Right ventricle myocardium superior (tissue), 1 donor: ENCODE results near the gene TBCK. TPM values are rescaled to one million over a fixed set of nuclear protein-coding genes. Genes with fewer than 3 reads are reported as not detected.
"Not testable (repeated sequence)": the region's sequence is repeated elsewhere in the genome, so short reads cannot be mapped to it uniquely, and the experiment has no call there.

Source experiments
- ATAC-seq: fragments of 200-7000 bp; cut with Tn5 transposase; one replicate; pipeline ENCODE4 v1.9.1; 2020; ENCODE audit warnings: mild to moderate bottlenecking; ENCODE audit not compliant: poor library complexity
- DNase-seq: peaks from one replicate; pipeline ENCODE4 v3.0.0-alpha.2; 2020
- intact Hi-C: fragments of 100-400 bp; cut with DNase I; formaldehyde crosslinking; loops from one replicate; pipeline ENCODE4 v1.11.2; 2022
- total RNA-seq: library from RNA; stranded (reverse); fragmentation: NEBNext Ultra II Directional; extraction: Animal tissue kit (Norgen Biotek cat#: 25700); gene quantifications from one replicate; pipeline ENCODE4 v1.2.1, GENCODE V29; 2021
- donor health status: DM: no; HTN: yes; CAD: no; lungs with severe emphysema.

The TBCK gene
- total RNA-seq, 1 donor from 2014 or later: 17.0 TPM

GRCh38 chr4:106255195-106255594, 60.8 kb downstream of the TBCK start:
- intact Hi-C loops: no loop called here
- peak; percentile 17 for DNase-seq
- ATAC-seq: no peak

DNA sequence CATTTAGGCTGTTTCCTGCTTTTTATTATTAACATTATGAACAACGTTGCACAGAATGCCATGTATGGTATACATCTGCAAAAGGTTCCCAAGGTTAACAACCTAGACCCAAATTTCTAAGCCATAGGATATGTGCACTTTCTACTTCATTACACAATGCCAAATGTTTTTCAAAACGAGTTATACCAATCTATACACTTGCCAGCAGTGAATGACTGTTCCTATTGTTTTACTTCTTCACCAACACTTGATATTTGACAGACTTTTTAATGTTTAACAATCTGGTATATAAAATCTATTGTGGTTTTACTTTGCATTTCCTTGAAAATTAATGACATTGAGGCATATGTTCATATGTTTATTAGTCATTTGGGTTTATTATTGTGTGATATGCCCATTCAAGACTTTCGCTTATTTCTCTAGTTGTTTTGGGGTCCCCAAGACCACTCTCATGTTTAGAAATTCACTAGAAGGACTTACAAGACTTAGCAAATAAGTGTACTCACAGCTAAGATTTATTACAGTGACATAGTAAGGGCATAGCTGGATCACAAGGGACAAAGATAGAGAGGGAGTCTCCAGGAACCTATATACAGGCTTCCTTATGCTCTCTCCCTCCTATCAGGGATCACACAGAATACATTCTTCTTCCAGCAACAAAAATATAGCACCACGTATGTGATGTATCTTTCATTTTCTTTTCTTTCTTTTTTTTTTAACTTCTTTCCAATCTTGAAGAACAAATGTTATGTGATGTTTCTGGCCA, 62.5 kb downstream of the TBCK start:
- intact Hi-C loops: no loop called here
- no peak for ATAC-seq

GRCh38 chr4:106247600-106247999, 68.4 kb downstream of the TBCK start:
- ATAC-seq (no peak), DNase-seq (no peak)
- intact Hi-C loops: no loop called here

More for the DNA sequence above, 62.5 kb downstream of the TBCK start:
- DNase-seq: no peak

DNA sequence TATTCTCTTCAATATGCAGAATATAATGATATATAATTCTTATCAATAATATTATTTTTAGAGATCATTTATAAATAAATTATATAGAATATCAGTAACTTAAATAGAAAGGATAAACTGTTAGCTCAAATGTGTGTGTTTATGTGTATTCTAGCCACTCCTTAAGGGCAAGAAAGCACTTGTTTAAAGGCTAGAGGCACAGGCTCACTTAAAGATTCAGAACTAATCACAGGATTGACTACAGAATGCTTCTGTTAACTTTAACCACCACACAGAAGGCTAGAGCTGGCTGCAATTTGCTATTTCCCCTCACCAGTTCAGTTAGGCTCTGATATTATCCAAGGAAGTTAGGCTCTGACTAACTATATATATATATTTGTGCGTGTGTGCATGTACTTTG, 69.6 kb downstream of the TBCK start:
- DNase-seq: no peak
- ATAC-seq: no peak
- intact Hi-C loops: no loop called here

DNA sequence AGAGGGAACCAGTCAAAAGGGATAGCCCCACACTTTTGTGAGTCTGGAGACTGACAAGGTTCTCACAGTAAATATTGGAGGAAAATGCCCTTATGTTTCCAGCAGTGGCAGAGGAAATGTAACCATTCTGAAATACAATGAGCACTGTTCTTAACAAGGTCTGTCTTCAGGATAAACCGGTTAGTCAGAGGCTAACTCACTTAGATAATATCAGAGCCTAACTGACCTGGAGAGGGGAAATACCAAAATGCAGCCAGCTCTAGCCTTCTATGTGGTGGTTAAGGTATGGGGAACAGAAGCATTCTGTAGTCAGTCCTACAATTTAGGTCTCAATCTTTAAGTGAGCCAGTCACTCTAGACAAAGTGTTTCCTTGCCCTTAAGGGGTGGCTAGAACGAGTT, 70.8 kb downstream of the TBCK start:
- DNase-seq (no peak), ATAC-seq (no peak)
- intact Hi-C loops: no loop called here

- ATAC-seq (no peak), DNase-seq (no peak)
- intact Hi-C loops: no loop called here
These were observed 75.3 kb downstream of the TBCK start for GRCh38 chr4:106240699-106241098.

DNA sequence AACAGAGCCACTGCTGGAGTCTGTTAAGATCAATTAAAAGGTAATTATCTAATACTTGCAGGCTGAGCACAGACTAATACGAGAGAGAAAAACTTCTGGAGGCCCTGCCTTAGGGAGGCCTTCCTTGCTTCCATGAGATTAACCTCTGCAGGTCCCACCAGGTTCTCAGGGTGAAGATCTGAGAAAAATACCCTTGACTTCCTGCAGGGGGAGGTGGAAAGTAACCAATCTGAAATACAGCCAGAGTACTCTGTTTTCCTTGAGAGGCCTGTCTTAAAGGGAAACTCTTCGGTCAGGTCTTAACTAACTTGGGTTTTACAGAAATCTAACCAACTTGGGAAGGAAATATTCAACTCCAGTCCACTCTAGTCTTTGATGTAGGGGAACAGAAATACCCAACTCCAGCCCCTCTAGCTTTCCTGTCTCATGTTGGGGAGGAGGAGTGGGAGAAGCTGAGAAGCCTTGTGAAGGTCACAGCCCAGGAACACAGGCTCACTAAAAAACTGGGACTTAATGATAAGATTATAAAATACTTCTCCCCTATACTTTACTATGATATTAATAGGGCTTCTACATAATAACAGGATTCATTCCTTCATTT, 77.1 kb downstream of the TBCK start:
- intact Hi-C loops: no loop called here
- no peak for DNase-seq
- no peak for ATAC-seq

DNA sequence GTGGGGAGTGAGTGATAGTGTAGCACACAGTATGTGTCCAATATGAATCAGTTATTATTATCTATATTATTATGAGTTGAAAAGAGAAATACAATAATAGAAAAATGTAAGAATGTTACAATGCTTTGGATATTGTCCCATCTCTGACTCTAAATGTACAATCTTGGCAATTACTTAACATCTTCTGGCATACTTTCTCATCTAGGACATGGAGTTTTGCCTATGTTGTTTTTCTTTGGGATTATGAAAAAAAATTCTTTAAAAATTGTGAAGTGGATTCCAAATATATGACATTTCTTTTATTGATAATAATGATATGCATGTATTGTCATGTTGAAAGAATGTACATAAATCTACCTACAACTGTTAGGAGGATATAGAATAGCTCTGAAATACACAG, 84.1 kb downstream of the TBCK start:
- ATAC-seq (no peak), DNase-seq (no peak)
- intact Hi-C loops: no loop called here

GRCh38 chr4:106222548-106222947, 93.5 kb downstream of the TBCK start:
- intact Hi-C loops: no loop called here
- no peak for ATAC-seq

DNA sequence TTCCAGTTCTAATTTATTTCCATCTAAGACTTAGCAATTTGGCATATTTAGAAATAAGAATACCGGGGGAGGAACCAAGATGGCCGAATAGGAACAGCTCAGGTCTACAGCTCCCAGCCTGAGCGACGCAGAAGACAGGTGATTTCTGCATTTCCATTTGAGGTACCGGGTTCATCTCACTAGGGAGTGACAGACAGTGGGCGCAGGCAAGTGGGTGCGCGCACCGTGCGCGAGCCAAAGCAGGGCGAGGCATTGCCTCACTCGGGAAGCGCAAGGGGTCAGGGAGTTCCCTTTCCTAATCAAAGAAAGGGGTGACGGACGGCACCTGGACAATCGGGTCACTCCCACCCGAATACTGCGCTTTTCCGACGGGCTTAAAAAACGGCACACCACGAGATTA, 102.7 kb downstream of the TBCK start:
- DNase-seq, intact Hi-C loops: not testable (repeated sequence)

More at GRCh38 chr4:106222548-106222947, 93.5 kb downstream of the TBCK start:
- no peak for DNase-seq

GRCh38 chr4:106210021-106210420, 106.0 kb downstream of the TBCK start:
- DNase-seq (no peak), ATAC-seq (no peak)
- intact Hi-C loops: no loop called here

More for the DNA sequence above, 102.7 kb downstream of the TBCK start:
- not testable (repeated sequence) for ATAC-seq

DNA sequence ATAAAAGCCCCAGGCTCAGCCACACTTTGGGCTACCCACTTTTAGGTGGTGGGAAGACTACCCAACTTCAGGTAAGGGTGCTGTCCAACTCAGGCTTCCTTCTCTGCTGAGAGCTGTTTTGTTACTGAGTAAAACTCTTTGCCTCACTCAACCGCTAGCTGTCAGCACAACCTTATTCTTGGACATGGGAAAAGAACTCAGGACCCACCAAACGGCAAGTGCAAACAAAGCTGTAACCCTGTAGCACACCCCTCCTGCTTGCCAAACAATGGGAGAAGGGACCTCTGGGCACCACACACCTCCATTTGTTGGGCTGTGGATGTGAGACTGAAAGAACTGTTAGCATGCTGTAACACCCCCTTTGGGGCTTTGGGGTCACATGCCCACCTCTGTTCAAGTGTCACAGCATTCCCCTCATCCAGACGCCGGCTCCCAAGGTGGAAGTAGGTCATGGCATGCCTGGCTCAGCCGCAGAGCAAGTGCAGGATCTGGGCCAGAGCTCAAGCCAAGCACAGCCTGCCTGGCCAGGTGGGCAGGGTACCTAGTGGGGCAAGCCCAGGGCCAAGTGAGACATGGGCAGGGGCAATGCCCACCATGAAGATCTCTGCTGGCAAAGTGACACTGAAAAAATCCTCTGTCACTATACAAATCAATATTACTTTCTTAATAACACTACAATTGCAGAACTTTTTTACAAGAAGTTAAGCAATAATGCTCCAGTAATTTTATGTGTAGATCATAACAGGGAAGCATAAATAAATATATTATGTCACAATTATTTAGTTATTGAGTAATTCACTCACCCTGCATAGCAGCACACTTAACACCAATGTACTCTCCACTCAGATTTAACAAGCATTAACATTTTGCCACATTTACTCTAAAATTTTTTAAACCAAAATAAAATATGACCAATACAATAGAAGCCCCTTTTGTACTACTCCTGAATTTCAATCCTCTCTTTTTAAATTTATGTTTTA, 107.2 kb downstream of the TBCK start:
- ATAC-seq: no peak
- no peak for DNase-seq
- intact Hi-C loops: no loop called here

DNA sequence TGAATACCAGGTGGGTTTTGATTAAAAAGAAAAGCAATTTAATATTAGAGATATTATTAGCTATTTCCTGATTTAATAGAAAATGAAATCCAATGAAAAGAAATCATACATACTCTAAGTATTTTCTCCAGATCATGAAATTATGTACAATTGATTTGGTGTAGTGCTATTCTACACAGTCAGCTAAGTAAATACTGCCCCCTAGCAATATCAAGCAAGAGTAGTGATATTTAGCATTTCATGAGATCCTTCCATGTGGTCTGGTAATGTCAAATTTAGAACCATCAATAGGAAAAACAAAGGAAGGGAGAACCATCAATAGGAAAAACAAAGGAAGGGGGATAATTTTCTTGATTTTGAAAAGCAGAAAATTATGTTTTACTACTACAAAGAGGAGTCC, 114.6 kb downstream of the TBCK start:
- DNase-seq (no peak), ATAC-seq (no peak)
- intact Hi-C loops: no loop called here

- ATAC-seq (no peak), DNase-seq (no peak)
- intact Hi-C loops: no loop called here
These were observed 120.5 kb downstream of the TBCK start for GRCh38 chr4:106195435-106195950.

DNA sequence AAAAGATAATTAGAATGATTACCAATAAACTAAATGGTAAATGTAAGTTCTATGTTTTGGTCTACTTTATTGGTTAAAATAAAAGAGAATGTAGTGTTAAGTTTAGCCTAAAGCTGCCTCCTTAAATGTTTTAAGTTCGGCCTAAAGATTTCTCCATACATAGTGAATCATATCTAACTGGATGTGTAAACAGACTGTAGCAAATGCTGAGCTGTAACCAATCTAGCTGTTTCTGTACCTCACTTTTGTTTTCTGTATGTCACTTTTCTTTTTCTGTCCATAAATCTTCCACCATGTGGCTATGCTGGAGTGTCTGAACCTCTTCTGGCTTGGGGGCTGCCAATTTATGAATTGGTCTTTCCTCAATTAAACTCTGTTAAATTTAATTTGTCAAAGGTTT, 121.2 kb downstream of the TBCK start:
- no peak for ATAC-seq
- intact Hi-C loops: no loop called here
- no peak for DNase-seq

GRCh38 chr4:106192131-106192530, 123.9 kb downstream of the TBCK start:
- no peak for ATAC-seq
- intact Hi-C loops: no loop called here
- DNase-seq: no peak

- intact Hi-C loops: no loop called here
- no peak for DNase-seq
- ATAC-seq: no peak
These were observed 129.8 kb downstream of the TBCK start for GRCh38 chr4:106186201-106186600.

- intact Hi-C loops: no loop called here
- no peak for ATAC-seq
- no peak for DNase-seq
These were observed 132.5 kb downstream of the TBCK start for GRCh38 chr4:106183551-106183950.

- ATAC-seq (no peak), DNase-seq (no peak)
- intact Hi-C loops: no loop called here
These were observed 143.1 kb downstream of the TBCK start for GRCh38 chr4:106172861-106173260.
